Measurements from ENCODE around the gene TMEM51.

The TMEM51 gene

DNA sequence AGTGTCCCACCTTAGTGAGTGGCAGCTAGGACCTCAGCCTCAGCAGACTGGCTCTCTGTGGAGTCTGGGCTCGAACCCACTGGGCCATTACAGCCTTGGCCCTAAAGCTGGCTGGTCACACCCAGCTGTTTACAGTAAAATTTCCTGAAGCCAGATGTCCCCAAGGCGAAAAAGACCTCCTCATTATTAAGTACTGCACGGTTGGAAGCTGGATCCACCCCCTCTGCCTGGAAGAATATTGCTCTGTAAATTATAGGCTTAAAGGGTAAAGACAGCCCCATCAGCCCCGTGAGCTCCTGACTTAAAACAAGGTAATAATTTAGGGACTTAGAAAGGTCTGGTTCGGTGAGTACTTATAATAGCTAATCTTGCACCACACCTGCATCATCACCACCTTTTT is 30.3 kb upstream of the TMEM51 start:
- H3K9ac ChIP-seq (ENCODE audit: low read length): no peak overlapping the region
- WGBS (ENCODE audit: extremely low coverage, insufficient coverage, insufficient read length): no CpG with 5 or more reads among the region's 5 CpGs
- H3K36me3 ChIP-seq (ENCODE audit: control insufficient read depth in 1 of 2, insufficient read depth in 2 of 2, low read length in 2 of 2): no peaks in the 10 kb centered on the region
- peaks cover 3% of the 10 kb centered on the region for H3K9me3 ChIP-seq (ENCODE audit: insufficient read depth, low read depth, low read length)
- no peak overlapping the region for H2AFZ ChIP-seq (ENCODE audit: insufficient read depth, low read length, poor library complexity)
- H2BK120ac ChIP-seq (ENCODE audit: insufficient read depth, low read length, poor library complexity): no peak overlapping the region
- peaks cover 3% of the 10 kb centered on the region for H3K27me3 ChIP-seq (ENCODE audit: insufficient read depth, low read length)
- no peak overlapping the region for H4K91ac ChIP-seq (ENCODE audit: low read depth, low read length)
- H3K18ac ChIP-seq (ENCODE audit: low read length): no peak overlapping the region
- no peak for DNase-seq
- no peak overlapping the region for H3K14ac ChIP-seq (ENCODE audit: low read length)
- no peak overlapping the region for H2AK5ac ChIP-seq (ENCODE audit: low read length)
- H4K12ac ChIP-seq (ENCODE audit: low read depth, low read length): no peak overlapping the region
- H3K4ac ChIP-seq (ENCODE audit: low read depth, low read length): no peak overlapping the region
- H3K79me2 ChIP-seq (ENCODE audit: control insufficient read depth, insufficient read depth, low read length, poor library complexity): no peaks in the 10 kb centered on the region
- no peak overlapping the region for H2BK12ac ChIP-seq (ENCODE audit: low read length)
- H3K4me1 ChIP-seq (ENCODE audit: control insufficient read depth in 1 of 2, insufficient read depth in 2 of 2, low read length in 2 of 2): peaks cover 0 to 2% of the 10 kb centered on the region in 2 experiments
- H3K4me3 ChIP-seq (ENCODE audit: low read depth, low read length): no peak overlapping the region
- H4K8ac ChIP-seq (ENCODE audit: low read depth, low read length): no peak overlapping the region
- no peak overlapping the region for H3K27ac ChIP-seq (ENCODE audit: low read depth, low read length)
- no peak overlapping the region for H3K4me2 ChIP-seq (ENCODE audit: low read length)
- no peaks in the 10 kb centered on the region for H3K79me1 ChIP-seq (ENCODE audit: low read length)
- H2BK5ac ChIP-seq (ENCODE audit: low read depth, low read length, poor library complexity): no peak overlapping the region
- no peak overlapping the region for H3K23ac ChIP-seq (ENCODE audit: low read length)

DNA sequence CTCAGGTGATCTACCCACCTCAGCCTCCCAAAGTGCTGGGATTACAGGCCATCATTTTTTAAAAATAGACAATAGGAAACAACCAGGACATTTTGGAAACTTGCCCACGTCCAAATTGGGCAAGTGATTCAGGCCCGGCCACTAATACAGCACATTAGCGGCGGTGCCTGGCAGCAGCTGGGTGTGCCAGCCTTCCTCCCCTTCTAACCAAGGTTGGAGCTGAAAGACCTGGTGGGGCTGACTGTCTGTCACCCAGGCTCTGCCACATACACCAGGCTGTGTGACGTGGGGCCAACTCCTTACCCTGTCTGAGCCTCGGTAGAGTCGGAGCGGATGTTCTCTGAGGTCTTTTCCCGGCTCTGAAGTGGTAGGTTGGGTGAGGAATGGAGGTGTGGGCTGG is 29.6 kb upstream of the TMEM51 start:
- H2AFZ ChIP-seq (ENCODE audit: insufficient read depth, low read length, poor library complexity): no peak overlapping the region
- H3K36me3 ChIP-seq (ENCODE audit: control insufficient read depth in 1 of 2, insufficient read depth in 2 of 2, low read length in 2 of 2): no peaks in the 10 kb centered on the region
- no peak overlapping the region for H2BK120ac ChIP-seq (ENCODE audit: insufficient read depth, low read length, poor library complexity)
- no peak overlapping the region for H3K23ac ChIP-seq (ENCODE audit: low read length)
- peaks cover 3 to 4% of the 10 kb centered on the region in 2 experiments for H3K4me1 ChIP-seq (ENCODE audit: control insufficient read depth in 1 of 2, insufficient read depth in 2 of 2, low read length in 2 of 2)
- WGBS (ENCODE audit: extremely low coverage, insufficient coverage, insufficient read length): no CpG with 5 or more reads among the region's 9 CpGs
- no peak overlapping the region for H2BK5ac ChIP-seq (ENCODE audit: low read depth, low read length, poor library complexity)
- H4K12ac ChIP-seq (ENCODE audit: low read depth, low read length): no peak overlapping the region
- H2AK5ac ChIP-seq (ENCODE audit: low read length): no peak overlapping the region
- no peak overlapping the region for H3K4me3 ChIP-seq (ENCODE audit: low read depth, low read length)
- H3K14ac ChIP-seq (ENCODE audit: low read length): no peak overlapping the region
- no peak overlapping the region for H3K18ac ChIP-seq (ENCODE audit: low read length)
- H3K79me1 ChIP-seq (ENCODE audit: low read length): no peaks in the 10 kb centered on the region
- H3K9me3 ChIP-seq (ENCODE audit: insufficient read depth, low read depth, low read length): peaks cover 3% of the 10 kb centered on the region
- H3K9ac ChIP-seq (ENCODE audit: low read length): no peak overlapping the region
- no peaks in the 10 kb centered on the region for H3K79me2 ChIP-seq (ENCODE audit: control insufficient read depth, insufficient read depth, low read length, poor library complexity)
- H3K4ac ChIP-seq (ENCODE audit: low read depth, low read length): no peak overlapping the region
- H3K4me2 ChIP-seq (ENCODE audit: low read length): no peak overlapping the region
- no peak overlapping the region for H2BK12ac ChIP-seq (ENCODE audit: low read length)
- peaks cover 3% of the 10 kb centered on the region for H3K27me3 ChIP-seq (ENCODE audit: insufficient read depth, low read length)
- H4K91ac ChIP-seq (ENCODE audit: low read depth, low read length): no peak overlapping the region
- H4K8ac ChIP-seq (ENCODE audit: low read depth, low read length): no peak overlapping the region
- H3K27ac ChIP-seq (ENCODE audit: low read depth, low read length): no peak overlapping the region
- no peak for DNase-seq

DNA sequence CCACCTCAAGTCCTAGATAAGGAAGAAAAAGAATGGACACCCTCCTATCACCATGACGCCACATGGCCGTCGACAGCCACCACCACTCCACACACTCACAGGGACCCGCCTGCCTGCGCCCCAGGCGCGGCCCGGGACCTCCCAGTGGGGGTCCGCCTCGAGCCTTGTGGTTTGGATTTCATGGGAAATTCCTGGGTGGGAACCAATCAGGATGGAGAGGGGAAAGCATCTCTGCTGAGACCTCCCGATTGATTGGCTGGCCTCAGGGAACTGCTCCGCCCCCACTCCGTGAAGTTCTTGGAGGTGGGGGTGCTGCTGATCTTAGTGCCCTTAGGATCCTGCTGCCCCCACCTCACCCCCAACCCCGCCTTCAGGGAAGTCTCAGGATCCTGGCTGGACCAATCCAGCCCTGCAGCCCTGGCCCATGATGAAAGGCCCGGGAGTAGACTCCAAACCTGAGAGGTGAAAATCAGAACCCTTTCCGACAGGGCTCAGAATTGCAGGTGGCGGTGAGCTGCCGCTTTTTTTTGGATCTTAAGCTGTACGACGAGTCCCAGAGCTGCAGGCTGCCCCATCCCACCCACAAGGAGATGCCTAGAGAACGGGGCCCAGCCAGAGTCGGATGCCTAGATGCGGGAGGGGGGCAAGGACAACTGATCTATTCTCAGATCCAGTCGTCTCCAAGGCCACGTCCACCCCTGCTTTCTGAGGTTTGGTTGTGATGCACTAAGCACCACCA is 29.0 kb upstream of the TMEM51 start:
- H3K27ac ChIP-seq (ENCODE audit: low read depth, low read length): no peak overlapping the region
- H4K8ac ChIP-seq (ENCODE audit: low read depth, low read length): no peak overlapping the region
- no peak overlapping the region for H2AFZ ChIP-seq (ENCODE audit: insufficient read depth, low read length, poor library complexity)
- H3K4me3 ChIP-seq (ENCODE audit: low read depth, low read length): no peak overlapping the region
- H2BK5ac ChIP-seq (ENCODE audit: low read depth, low read length, poor library complexity): no peak overlapping the region
- H3K9me3 ChIP-seq (ENCODE audit: insufficient read depth, low read depth, low read length): peaks cover 3% of the 10 kb centered on the region
- no CpG with 5 or more reads among the region's 25 CpGs for WGBS (ENCODE audit: extremely low coverage, insufficient coverage, insufficient read length)
- H3K36me3 ChIP-seq (ENCODE audit: control insufficient read depth in 1 of 2, insufficient read depth in 2 of 2, low read length in 2 of 2): no peaks in the 10 kb centered on the region
- no peak overlapping the region for H4K12ac ChIP-seq (ENCODE audit: low read depth, low read length)
- no peaks in the 10 kb centered on the region for H3K79me2 ChIP-seq (ENCODE audit: control insufficient read depth, insufficient read depth, low read length, poor library complexity)
- H2AK5ac ChIP-seq (ENCODE audit: low read length): no peak overlapping the region
- H2BK120ac ChIP-seq (ENCODE audit: insufficient read depth, low read length, poor library complexity): no peak overlapping the region
- DNase-seq: no peak
- no peak overlapping the region for H3K14ac ChIP-seq (ENCODE audit: low read length)
- peaks cover 3% of the 10 kb centered on the region for H3K27me3 ChIP-seq (ENCODE audit: insufficient read depth, low read length)
- H3K9ac ChIP-seq (ENCODE audit: low read length): no peak overlapping the region
- H3K79me1 ChIP-seq (ENCODE audit: low read length): no peaks in the 10 kb centered on the region
- no peak overlapping the region for H3K23ac ChIP-seq (ENCODE audit: low read length)
- H3K4me1 ChIP-seq (ENCODE audit: control insufficient read depth in 1 of 2, insufficient read depth in 2 of 2, low read length in 2 of 2): peaks cover 5 to 6% of the 10 kb centered on the region in 2 experiments
- no peak overlapping the region for H4K91ac ChIP-seq (ENCODE audit: low read depth, low read length)
- no peak overlapping the region for H3K4ac ChIP-seq (ENCODE audit: low read depth, low read length)
- no peak overlapping the region for H3K4me2 ChIP-seq (ENCODE audit: low read length)
- H3K18ac ChIP-seq (ENCODE audit: low read length): no peak overlapping the region
- no peak overlapping the region for H2BK12ac ChIP-seq (ENCODE audit: low read length)

DNA sequence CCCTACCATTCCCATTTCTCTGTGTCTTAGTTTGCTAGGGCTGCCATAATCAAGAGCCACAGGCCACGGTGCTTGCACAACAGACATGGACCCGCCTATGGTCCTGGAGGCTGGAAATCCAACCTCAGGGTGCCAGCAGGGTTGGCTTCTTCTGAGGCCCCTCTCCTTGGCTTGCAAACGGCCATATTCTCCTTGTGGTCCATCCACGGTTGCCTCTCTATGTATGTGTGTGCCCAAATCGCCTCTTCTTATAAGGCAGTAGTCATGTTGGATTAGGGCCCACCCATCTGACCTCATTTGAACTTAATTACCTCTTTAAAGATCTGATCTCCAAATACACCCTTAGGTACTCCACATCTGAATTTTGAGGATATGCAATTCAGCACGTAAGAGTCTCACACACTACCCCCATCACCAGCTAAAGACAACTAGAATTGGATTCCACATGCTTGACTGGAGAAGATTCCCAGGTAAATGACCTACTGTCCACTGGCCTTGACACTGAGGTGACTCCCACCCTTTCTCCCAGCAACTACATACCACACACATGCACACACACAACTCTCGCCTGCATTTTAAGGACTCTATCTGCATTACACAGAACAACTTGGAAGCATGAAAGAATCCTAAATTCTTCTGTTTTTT is 28.3 kb upstream of the TMEM51 start:
- H3K27ac ChIP-seq (ENCODE audit: low read depth, low read length): no peak overlapping the region
- H4K12ac ChIP-seq (ENCODE audit: low read depth, low read length): no peak overlapping the region
- H3K23ac ChIP-seq (ENCODE audit: low read length): no peak overlapping the region
- H2BK5ac ChIP-seq (ENCODE audit: low read depth, low read length, poor library complexity): no peak overlapping the region
- H3K18ac ChIP-seq (ENCODE audit: low read length): no peak overlapping the region
- H3K27me3 ChIP-seq (ENCODE audit: insufficient read depth, low read length): peaks cover 1% of the 10 kb centered on the region
- H3K9me3 ChIP-seq (ENCODE audit: insufficient read depth, low read depth, low read length): peaks cover 6% of the 10 kb centered on the region
- H3K4me3 ChIP-seq (ENCODE audit: low read depth, low read length): no peak overlapping the region
- no peak overlapping the region for H2AFZ ChIP-seq (ENCODE audit: insufficient read depth, low read length, poor library complexity)
- H3K79me1 ChIP-seq (ENCODE audit: low read length): no peaks in the 10 kb centered on the region
- peak; percentile 75 for DNase-seq
- H2AK5ac ChIP-seq (ENCODE audit: low read length): no peak overlapping the region
- no peaks in the 10 kb centered on the region for H3K79me2 ChIP-seq (ENCODE audit: control insufficient read depth, insufficient read depth, low read length, poor library complexity)
- H3K9ac ChIP-seq (ENCODE audit: low read length): no peak overlapping the region
- H4K91ac ChIP-seq (ENCODE audit: low read depth, low read length): no peak overlapping the region
- H3K14ac ChIP-seq (ENCODE audit: low read length): no peak overlapping the region
- no peak overlapping the region for H2BK120ac ChIP-seq (ENCODE audit: insufficient read depth, low read length, poor library complexity)
- no CpG with 5 or more reads among the region's 7 CpGs for WGBS (ENCODE audit: extremely low coverage, insufficient coverage, insufficient read length)
- H3K4me1 ChIP-seq (ENCODE audit: control insufficient read depth in 1 of 2, insufficient read depth in 2 of 2, low read length in 2 of 2): peaks cover 5 to 6% of the 10 kb centered on the region in 2 experiments
- no peak overlapping the region for H4K8ac ChIP-seq (ENCODE audit: low read depth, low read length)
- no peaks in the 10 kb centered on the region for H3K36me3 ChIP-seq (ENCODE audit: control insufficient read depth in 1 of 2, insufficient read depth in 2 of 2, low read length in 2 of 2)
- H3K4me2 ChIP-seq (ENCODE audit: low read length): no peak overlapping the region
- no peak overlapping the region for H2BK12ac ChIP-seq (ENCODE audit: low read length)
- no peak overlapping the region for H3K4ac ChIP-seq (ENCODE audit: low read depth, low read length)
